ENCODE data around the gene SPSB4.

GRCh38 chr3:141058996-141059395 is 7.8 kb downstream of the SPSB4 start:
- TF ChIP-seq EZH2 (IDR thresholded peaks at IDR 0.05; ENCODE audit: low read length, missing control alignments): no peak
- no peak for TF ChIP-seq CTCF (conservative IDR thresholded peaks at IDR 0.05 in 1 of 2, IDR thresholded peaks at IDR 0.05 in 1 of 2; ENCODE audit: low read depth in 1 of 2, low read length in 2 of 2)
